NCI-H526 (cell line): ENCODE results near the gene KRTCAP3.
"Not testable (repeated sequence)": the region's sequence is repeated elsewhere in the genome, so short reads cannot be mapped to it uniquely, and the experiment has no call there.

Source experiments
- DNase-seq, 2 experiments: peaks; one replicate each; lab custom pipeline; 2025; lab: John Stamatoyannopoulos, UW

The KRTCAP3 gene

GRCh38 chr2:27441958-27442919 is at the start of gene KRTCAP3:
TSS of gene KRTCAP3 (plus strand) at chr2:27442381. CDS start at chr2:27442413, 32 bp downstream.
- peak; percentile 32 to 90 for DNase-seq

- no peak for DNase-seq
Observed at GRCh38 chr2:27393225-27393624, 49.0 kb upstream of the KRTCAP3 start.

- DNase-seq, result no peak
Observed at GRCh38 chr2:27398962-27399361, 43.2 kb upstream of the KRTCAP3 start.

- DNase-seq, result no peak
Observed at GRCh38 chr2:27400348-27401135, 41.6 kb upstream of the KRTCAP3 start.

- peak; percentile 76 to 84 for DNase-seq
Observed at GRCh38 chr2:27407798-27408491, 34.2 kb upstream of the KRTCAP3 start.

- peak in 1 of 2 experiments; percentile 63 for DNase-seq
Observed at GRCh38 chr2:27408601-27409320, 33.4 kb upstream of the KRTCAP3 start.

GRCh38 chr2:27409321-27410073 is 32.7 kb upstream of the KRTCAP3 start, which contains the start of gene PPM1G:
TSS of gene PPM1G (minus strand) at chr2:27409591. CDS start at chr2:27409422, 169 bp downstream.
- DNase-seq, result peak; percentile 78 to 98

- no peak for DNase-seq
Observed at GRCh38 chr2:27412419-27413152, 29.6 kb upstream of the KRTCAP3 start.

GRCh38 chr2:27416151-27416550 is 26.0 kb upstream of the KRTCAP3 start:
- no peak for DNase-seq

GRCh38 chr2:27420996-27421395 is 21.2 kb upstream of the KRTCAP3 start:
- DNase-seq, result no peak

GRCh38 chr2:27421660-27422250 is 20.4 kb upstream of the KRTCAP3 start:
- DNase-seq, result no peak

GRCh38 chr2:27422958-27423357 is 19.2 kb upstream of the KRTCAP3 start:
- DNase-seq, result no peak

- DNase-seq, result not testable (repeated sequence)
Observed at GRCh38 chr2:27425039-27425438, 17.1 kb upstream of the KRTCAP3 start.

GRCh38 chr2:27427863-27428212 is 14.3 kb upstream of the KRTCAP3 start:
- DNase-seq, result no peak

GRCh38 chr2:27428213-27428977 is 13.8 kb upstream of the KRTCAP3 start, which contains the start of gene NRBP1:
TSS of gene NRBP1 (plus strand) at chr2:27428631. CDS start at chr2:27433274, 4,643 bp downstream.
- peak; percentile 68 to 96 for DNase-seq

- peak; percentile 53 to 90 for DNase-seq
Observed at GRCh38 chr2:27428978-27429541, 13.1 kb upstream of the KRTCAP3 start.

GRCh38 chr2:27431395-27431794 is 10.8 kb upstream of the KRTCAP3 start:
- DNase-seq, result no peak

GRCh38 chr2:27435628-27436027 is 6.6 kb upstream of the KRTCAP3 start:
- DNase-seq, result no peak
